Naive thymus-derived CD4-positive, alpha-beta T cell (primary cell): ENCODE measurements around the gene SEL1L. TPM values are rescaled to one million over a fixed set of nuclear protein-coding genes. Genes with fewer than 3 reads are reported as not detected.

ENCODE experiments used
- ATAC-seq: fragments of 150-1000 bp; cut with Tn5 transposase; 2 replicates; pipeline ENCODE4 v1.10.0; 2021; ENCODE audit warnings: mild to moderate bottlenecking, moderate library complexity
- CTCF ChIA-PET: fragments of 350-600 bp; sonication (Branson Sonifier 250); formaldehyde crosslinking; loops from one replicate; lab custom pipeline; 2021; ENCODE audit warnings: antibody characterized with exemption; lab: Charles Lee
- POLR2A ChIA-PET: fragments of 350-600 bp; sonication (Branson Sonifier 250); formaldehyde crosslinking; loops from one replicate; lab custom pipeline; 2021; ENCODE audit warnings: antibody characterized with exemption, inconsistent platforms; lab: Charles Lee
- DNase-seq, 9 donors: peaks; one replicate each; pipeline versions ENCODE4 v3.0.0 to v3.0.0-alpha.2; 2020 to 2022; ENCODE audit warnings: mixed read lengths in 1 of 9
- H3K27ac ChIP-seq: one replicate; pipeline ENCODE4 v1.7.0; 2013; ENCODE audit warnings: mild to moderate bottlenecking, low read depth, low read length, moderate library complexity
- H3K27me3 ChIP-seq, 2 donors: one replicate each; pipeline ENCODE4 v1.7.0; 2013; ENCODE audit warnings: low read length in 2 of 2, mild to moderate bottlenecking in 2 of 2, moderate library complexity in 2 of 2; ENCODE audit not compliant: control insufficient read depth in 2 of 2, insufficient read depth in 2 of 2
- H3K36me3 ChIP-seq, 3 experiments: 1 replicate in 2 of 3; 2 replicates in 1 of 3; pipeline ENCODE4 v1.7.0; 2013; ENCODE audit warnings: low read length in 3 of 3, mild to moderate bottlenecking in 3 of 3, moderate library complexity in 1 of 3; ENCODE audit not compliant: insufficient read depth in 3 of 3, control insufficient read depth in 2 of 3
- H3K4me1 ChIP-seq, 2 donors: one replicate each; pipeline ENCODE4 v1.7.0; 2013; ENCODE audit warnings: low read length in 2 of 2, mild to moderate bottlenecking in 2 of 2, moderate library complexity in 1 of 2; ENCODE audit not compliant: control insufficient read depth in 2 of 2, insufficient read depth in 2 of 2
- H3K4me3 ChIP-seq: 2 replicates; pipeline ENCODE4 v1.7.0; 2013; ENCODE audit warnings: mild to moderate bottlenecking, low read length
- H3K9me3 ChIP-seq, 3 experiments: 1 replicate in 2 of 3; 2 replicates in 1 of 3; pipeline ENCODE4 v1.7.0; 2013; ENCODE audit warnings: low read length in 3 of 3; ENCODE audit not compliant: control insufficient read depth in 2 of 3
- H3K27ac Mint-ChIP-seq, 9 donors: one replicate each; pipeline ENCODE4 v1.8.0; 2020 to 2022; ENCODE audit warnings: mixed read lengths in 9 of 9, mild to moderate bottlenecking in 8 of 9, moderate library complexity in 5 of 9, inconsistent platforms in 2 of 9
- H3K27me3 Mint-ChIP-seq, 5 donors: one replicate each; pipeline ENCODE4 v1.8.0; 2021 to 2022; ENCODE audit warnings: mixed read lengths in 5 of 5, mild to moderate bottlenecking in 1 of 5
- H3K36me3 Mint-ChIP-seq, 5 donors: one replicate each; pipeline ENCODE4 v1.8.0; 2020 to 2022; ENCODE audit warnings: mixed read lengths in 5 of 5, mild to moderate bottlenecking in 3 of 5, inconsistent platforms in 1 of 5
- H3K4me1 Mint-ChIP-seq, 7 donors: one replicate each; pipeline ENCODE4 v1.8.0; 2020 to 2022; ENCODE audit warnings: mixed read lengths in 7 of 7, mild to moderate bottlenecking in 3 of 7, inconsistent platforms in 1 of 7
- H3K4me3 Mint-ChIP-seq, 10 donors: one replicate each; pipeline ENCODE4 v1.8.0; 2020 to 2022; ENCODE audit warnings: mild to moderate bottlenecking in 10 of 10, mixed read lengths in 10 of 10, moderate library complexity in 6 of 10, inconsistent platforms in 2 of 10
- H3K9me3 Mint-ChIP-seq, 11 donors: one replicate each; pipeline ENCODE4 v1.8.0; 2020 to 2022; ENCODE audit warnings: mixed read lengths in 11 of 11, mild to moderate bottlenecking in 4 of 11, inconsistent platforms in 1 of 11, moderate library complexity in 1 of 11
- intact Hi-C, 2 donors: fragments of 100-400 bp; cut with micrococcal nuclease; formaldehyde crosslinking; loops; one replicate each; pipeline ENCODE4 v1.15.1; 2023
- polyA plus RNA-seq, 2 donors: library from polyadenylated mRNA; unstranded; fragments of 300-500 nt; fragmentation: Illumina TruSeq; gene quantifications; one replicate each; pipeline ENCODE4 v1.2.3, GENCODE V29; 2021
- total RNA-seq, 6 experiments: library from RNA in 5 of 6; stranded (reverse) in 5 of 6; gene quantifications; 1 replicate in 5 of 6; 2 replicates in 1 of 6; pipeline ENCODE4 v1.2.3 and lab custom pipeline; 2021 to 2026

The SEL1L gene
- total and polyA plus RNA-seq, 7 experiments from 2014 or later, result 15.4 to 72.2 (median 47.3) TPM

- peak in 1 of 9 donors; percentile 7 for DNase-seq
- intact Hi-C loops, result loop anchor here (1.0 to 5.0 kb wide), 5 partner anchors 14 to 576 kb away; partner anchors contain the start of gene TSHR (in 1 of the 2)
- Mint-ChIP-seq H3K27ac (peak overlapping the region; percentile 81 to 97 (median 92)), H3K36me3 (peaks cover 0 to 4% (median 0%) of the 10 kb centered on the region in 5 donors), H3K27me3 (peaks cover 0 to 3% (median 0%) of the 10 kb centered on the region in 5 donors), H3K4me1 (peaks cover 33 to 77% (median 74%) of the 10 kb centered on the region in 7 donors), H3K9me3 (peaks cover 0 to 6% (median 3%) of the 10 kb centered on the region in 11 donors), H3K4me3 (peak overlapping the region; percentile 85 to 98 (median 96))
- no peak for ATAC-seq
- CTCF ChIA-PET, result interaction anchor here (0.7 kb wide), 1 partner anchor 557 kb away, joined by 3 read pairs; no protein-coding TSS in a partner anchor
- no peaks in the 10 kb centered on the region for H3K9me3 ChIP-seq
- peaks cover 0 to 4% (median 0%) of the 10 kb centered on the region in 3 experiments for H3K36me3 ChIP-seq
- H3K4me3 ChIP-seq, result peak overlapping the region; percentile 87
- H3K27ac ChIP-seq, result peak overlapping the region; percentile 77
- POLR2A ChIA-PET, result interaction anchor here (1.6 to 2.9 kb wide), 4 partner anchors 11 to 315 kb away, joined by 6 to 18 read pairs (median 16); partner anchors contain the start of gene GTF2A1
- no peaks in the 10 kb centered on the region for H3K27me3 ChIP-seq
- peaks cover 24% of the 10 kb centered on the region in 2 donors for H3K4me1 ChIP-seq
These were observed 479 bp downstream of the SEL1L start for GRCh38 chr14:81533212-81533535.

- ATAC-seq, result no peak
- Histone ChIP-seq H3K9me3 (no peaks in the 10 kb centered on the region), H3K4me1 (peaks cover 18 to 24% of the 10 kb centered on the region in 2 donors), H3K27me3 (no peaks in the 10 kb centered on the region), H3K27ac (no peak overlapping the region), H3K4me3 (no peak overlapping the region), H3K36me3 (peaks cover 0 to 12% (median 0%) of the 10 kb centered on the region in 3 experiments)
- Mint-ChIP-seq H3K9me3 (peaks cover 0 to 2% (median 0%) of the 10 kb centered on the region in 11 donors), H3K27me3 (peaks cover 0 to 3% (median 0%) of the 10 kb centered on the region in 5 donors), H3K4me1 (peaks cover 32 to 86% (median 79%) of the 10 kb centered on the region in 7 donors), H3K4me3 (peak overlapping the region in 2 of 10 donors; percentile 16 to 26), H3K36me3 (peaks cover 15 to 23% (median 17%) of the 10 kb centered on the region in 5 donors), H3K27ac (no peak overlapping the region)
- ChIA-PET POLR2A (no interaction called here), CTCF (interaction anchor here (1.0 kb wide), 1 partner anchor 8 kb away, joined by 3 read pairs; no protein-coding TSS in a partner anchor)
- intact Hi-C loops, result no loop called here
- DNase-seq, result no peak
These were observed 4.3 kb downstream of the SEL1L start for GRCh38 chr14:81529391-81529790.

- Mint-ChIP-seq H3K27ac (no peak overlapping the region), H3K36me3 (peaks cover 26 to 49% (median 29%) of the 10 kb centered on the region in 5 donors)
These were observed 8.5 kb downstream of the SEL1L start for GRCh38 chr14:81525129-81525528.

GRCh38 chr14:81523616-81524015, 10.0 kb downstream of the SEL1L start:
- H3K36me3 ChIP-seq, result peaks cover 7 to 29% (median 9%) of the 10 kb centered on the region in 3 experiments
- peaks cover 18 to 22% of the 10 kb centered on the region in 2 donors for H3K4me1 ChIP-seq
- no peak overlapping the region for H3K27ac ChIP-seq
- H3K4me3 ChIP-seq, result no peak overlapping the region
- DNase-seq, result no peak
- Mint-ChIP-seq H3K9me3 (no peaks in the 10 kb centered on the region), H3K27ac (peak overlapping the region in 2 of 9 donors; percentile 55 to 83), H3K4me3 (no peak overlapping the region), H3K27me3 (no peaks in the 10 kb centered on the region), H3K4me1 (peaks cover 33 to 75% (median 68%) of the 10 kb centered on the region in 7 donors), H3K36me3 (peaks cover 26 to 49% (median 39%) of the 10 kb centered on the region in 5 donors)
- intact Hi-C loops, result loop anchor here in 1 of 2 donors (1.0 kb wide), 1 partner anchor 11 kb away; no protein-coding TSS in a partner anchor
- no peaks in the 10 kb centered on the region for H3K27me3 ChIP-seq
- ChIA-PET POLR2A (interaction anchor here (0.7 to 2.2 kb wide), 2 partner anchors 11 to 45 kb away, joined by 3 to 18 read pairs; partner anchors contain the start of gene SEL1L), CTCF (no interaction called here)
- no peaks in the 10 kb centered on the region for H3K9me3 ChIP-seq
- ATAC-seq, result no peak

More at GRCh38 chr14:81525129-81525528, 8.5 kb downstream of the SEL1L start:
- ChIA-PET CTCF (no interaction called here), POLR2A (interaction anchor here (1.0 kb wide), 1 partner anchor 53 kb away, joined by 3 read pairs; no protein-coding TSS in a partner anchor)
- no peak overlapping the region for H3K4me3 Mint-ChIP-seq
- no peaks in the 10 kb centered on the region for H3K9me3 Mint-ChIP-seq
- no peak for DNase-seq
- ATAC-seq, result no peak
- no peaks in the 10 kb centered on the region for H3K9me3 ChIP-seq
- H3K27ac ChIP-seq, result no peak overlapping the region
- H3K4me1 ChIP-seq, result peaks cover 14% of the 10 kb centered on the region in 2 donors
- intact Hi-C loops, result no loop called here
- H3K27me3 Mint-ChIP-seq, result no peaks in the 10 kb centered on the region
- peaks cover 7 to 22% (median 9%) of the 10 kb centered on the region in 3 experiments for H3K36me3 ChIP-seq
- H3K4me3 ChIP-seq, result no peak overlapping the region
- peaks cover 20 to 76% (median 69%) of the 10 kb centered on the region in 7 donors for H3K4me1 Mint-ChIP-seq
- H3K27me3 ChIP-seq, result no peaks in the 10 kb centered on the region

GRCh38 chr14:81523016-81523415, 10.6 kb downstream of the SEL1L start:
- POLR2A ChIA-PET, result interaction anchor here (2.2 kb wide), 1 partner anchor 11 kb away, joined by 18 read pairs; the partner anchor contains the start of gene SEL1L
- Histone ChIP-seq H3K9me3 (no peaks in the 10 kb centered on the region), H3K4me3 (no peak overlapping the region), H3K36me3 (peaks cover 7 to 31% (median 9%) of the 10 kb centered on the region in 3 experiments), H3K4me1 (peaks cover 18 to 22% of the 10 kb centered on the region in 2 donors), H3K27me3 (no peaks in the 10 kb centered on the region), H3K27ac (no peak overlapping the region)
- CTCF ChIA-PET, result no interaction called here
- Mint-ChIP-seq H3K27me3 (no peaks in the 10 kb centered on the region), H3K4me1 (peaks cover 34 to 69% (median 63%) of the 10 kb centered on the region in 7 donors), H3K4me3 (no peak overlapping the region), H3K27ac (no peak overlapping the region), H3K36me3 (peaks cover 26 to 46% (median 39%) of the 10 kb centered on the region in 5 donors), H3K9me3 (no peaks in the 10 kb centered on the region)
- no peak for DNase-seq
- no peak for ATAC-seq
- intact Hi-C loops, result loop anchor here in 1 of 2 donors (1.0 kb wide), 1 partner anchor 11 kb away; no protein-coding TSS in a partner anchor

GRCh38 chr14:81521356-81521755, 12.3 kb downstream of the SEL1L start:
- POLR2A ChIA-PET, result interaction anchor here (0.9 to 2.2 kb wide), 2 partner anchors 12 to 13 kb away, joined by 3 to 18 read pairs; partner anchors contain the start of gene SEL1L
- H3K36me3 Mint-ChIP-seq, result peaks cover 16 to 47% (median 36%) of the 10 kb centered on the region in 5 donors
- peaks cover 7 to 43% (median 9%) of the 10 kb centered on the region in 3 experiments for H3K36me3 ChIP-seq

More at GRCh38 chr14:81521356-81521755, 12.3 kb downstream of the SEL1L start:
- no peaks in the 10 kb centered on the region for H3K9me3 ChIP-seq
- CTCF ChIA-PET, result interaction anchor here (0.9 kb wide), 1 partner anchor 8 kb away, joined by 3 read pairs; no protein-coding TSS in a partner anchor
- no peaks in the 10 kb centered on the region for H3K27me3 ChIP-seq
- ATAC-seq (no peak), DNase-seq (no peak)
- H3K4me1 ChIP-seq, result peaks cover 18 to 22% of the 10 kb centered on the region in 2 donors
- H3K27ac ChIP-seq, result no peak overlapping the region
- Mint-ChIP-seq H3K27me3 (no peaks in the 10 kb centered on the region), H3K4me1 (peaks cover 27 to 54% (median 52%) of the 10 kb centered on the region in 7 donors), H3K4me3 (peak overlapping the region in 2 of 10 donors; percentile 3 to 33), H3K9me3 (no peaks in the 10 kb centered on the region), H3K27ac (peak overlapping the region in 4 of 9 donors; percentile 7 to 92 (median 48))
- intact Hi-C loops, result no loop called here
- H3K4me3 ChIP-seq, result no peak overlapping the region
